Stimulated activated CD8-positive, alpha-beta memory T cell treated with anti-CD3 and anti-CD28 coated beads, Interleukin-2, amount 100 ng/mL, for 48 hours (primary cell): ENCODE measurements around the gene APOD.
"Not testable (repeated sequence)": the region's sequence is repeated elsewhere in the genome, so short reads cannot be mapped to it uniquely, and the experiment has no call there.

Experiments
- DNase-seq, 2 donors: peaks; one replicate each; pipeline ENCODE4 v3.0.0-alpha.2; 2020; ENCODE audit warnings: low read depth in 2 of 2

Gene APOD

DNA sequence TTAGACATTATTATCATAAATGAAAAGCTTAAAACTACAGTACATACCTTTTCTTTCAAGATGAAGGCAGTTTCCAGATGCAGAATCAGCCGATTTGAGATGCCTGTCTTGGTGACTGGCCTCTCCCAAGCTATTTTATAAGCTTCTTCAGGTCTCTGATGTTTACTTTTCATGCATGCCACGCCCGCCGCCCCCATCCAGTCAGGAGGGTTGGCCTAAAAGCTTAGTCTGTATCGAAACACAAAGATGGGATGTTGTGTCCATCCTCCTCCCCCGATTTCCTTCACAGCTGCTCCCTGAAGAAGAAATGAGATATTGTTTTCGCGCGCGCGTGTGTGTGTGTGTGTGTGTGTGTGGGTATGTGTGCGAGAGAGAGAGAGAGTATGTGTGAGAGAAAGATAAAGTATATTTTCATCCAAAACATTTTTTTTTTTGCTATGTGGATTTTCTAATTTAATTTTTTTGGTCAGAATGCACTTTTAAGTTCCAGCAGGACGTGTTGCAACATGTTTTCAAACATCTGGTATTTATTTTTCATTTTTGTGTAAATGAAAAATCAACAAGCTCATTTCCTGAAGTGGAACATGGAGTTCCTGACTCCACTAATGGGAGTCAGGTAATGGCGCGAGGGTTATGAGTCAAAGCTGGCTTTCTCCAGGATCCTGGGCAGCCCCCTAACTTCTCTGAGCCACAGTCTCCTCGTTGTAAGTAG is at the start of gene APOD:
Gene APOD, minus strand, starts transcription at position 110 of the 712 bp plus-strand sequence. CDS start 4,479 bp downstream, outside the sequence.
- DNase-seq: no peak

DNA sequence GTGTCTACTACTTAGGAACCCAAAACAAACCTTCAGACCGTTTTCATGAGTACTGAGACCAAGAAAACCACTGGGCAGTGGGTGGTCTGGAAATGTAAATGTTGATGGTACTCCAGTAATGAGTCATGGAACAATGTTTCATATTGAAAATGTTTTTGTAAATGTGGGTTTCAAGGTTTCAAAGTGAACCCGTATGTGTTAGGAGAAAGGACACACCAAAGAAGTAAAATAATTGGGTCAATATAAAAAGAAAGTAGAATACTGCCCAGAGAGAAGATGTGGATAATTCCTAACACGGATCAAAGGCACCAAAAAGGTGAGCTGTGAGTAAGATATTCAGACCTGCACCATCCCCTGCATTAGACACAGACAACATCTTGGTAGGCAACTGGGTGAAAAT is 49.6 kb upstream of the APOD start:
- not testable (repeated sequence) for DNase-seq

DNA sequence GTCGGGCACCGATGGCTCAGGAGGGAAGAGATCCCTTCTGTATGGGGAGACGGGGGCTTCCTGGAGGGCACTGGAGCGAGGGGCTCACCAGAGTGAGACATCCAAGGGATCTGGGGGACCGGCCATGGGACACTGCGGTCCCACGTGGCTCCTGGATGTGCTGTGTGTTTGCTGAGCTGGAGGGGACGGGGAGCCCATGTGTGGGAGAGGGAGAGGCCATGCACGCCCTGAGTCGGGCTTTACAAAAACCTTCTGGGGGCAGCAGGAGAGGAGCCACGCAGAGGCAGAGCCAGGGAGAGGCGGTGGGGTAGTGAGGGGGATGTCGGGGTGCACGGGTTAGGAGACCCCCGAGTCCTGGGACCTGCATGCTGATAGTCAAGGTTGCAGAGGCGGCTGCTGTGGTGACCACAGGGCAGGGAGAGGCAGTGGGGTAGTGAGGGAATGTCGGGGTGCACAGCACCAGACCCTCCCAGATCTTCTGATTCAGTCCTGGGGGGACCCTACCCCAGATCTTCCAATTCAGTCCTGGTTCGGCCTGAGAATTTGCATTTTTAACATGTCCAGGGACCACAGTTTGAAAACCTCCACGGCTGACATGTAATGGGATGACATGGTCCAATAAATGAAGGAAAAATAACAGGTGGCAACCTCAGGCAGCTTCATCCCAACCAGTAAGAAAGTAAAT is 48.9 kb upstream of the APOD start:
- not testable (repeated sequence) for DNase-seq

DNA sequence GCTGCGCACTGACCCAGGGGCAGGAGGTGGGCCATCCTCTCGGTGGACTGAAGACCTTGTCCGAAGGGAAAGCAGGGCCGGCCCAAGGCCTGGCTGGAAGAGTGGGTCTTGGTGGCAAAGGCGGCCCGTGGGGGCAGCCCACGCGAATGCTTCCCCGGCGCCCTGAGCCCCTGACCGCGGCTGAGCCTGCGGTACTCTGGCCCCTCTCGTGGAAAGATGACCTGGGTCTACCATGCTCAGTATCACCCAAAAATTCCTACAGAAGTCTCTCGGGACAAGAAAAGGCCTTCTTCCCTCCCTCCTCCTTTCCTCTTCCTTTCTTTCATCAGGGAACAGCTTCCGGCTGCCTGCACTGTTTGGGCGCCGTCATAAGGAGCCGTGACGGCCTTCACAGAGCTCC is 48.3 kb upstream of the APOD start:
- not testable (repeated sequence) for DNase-seq

DNA sequence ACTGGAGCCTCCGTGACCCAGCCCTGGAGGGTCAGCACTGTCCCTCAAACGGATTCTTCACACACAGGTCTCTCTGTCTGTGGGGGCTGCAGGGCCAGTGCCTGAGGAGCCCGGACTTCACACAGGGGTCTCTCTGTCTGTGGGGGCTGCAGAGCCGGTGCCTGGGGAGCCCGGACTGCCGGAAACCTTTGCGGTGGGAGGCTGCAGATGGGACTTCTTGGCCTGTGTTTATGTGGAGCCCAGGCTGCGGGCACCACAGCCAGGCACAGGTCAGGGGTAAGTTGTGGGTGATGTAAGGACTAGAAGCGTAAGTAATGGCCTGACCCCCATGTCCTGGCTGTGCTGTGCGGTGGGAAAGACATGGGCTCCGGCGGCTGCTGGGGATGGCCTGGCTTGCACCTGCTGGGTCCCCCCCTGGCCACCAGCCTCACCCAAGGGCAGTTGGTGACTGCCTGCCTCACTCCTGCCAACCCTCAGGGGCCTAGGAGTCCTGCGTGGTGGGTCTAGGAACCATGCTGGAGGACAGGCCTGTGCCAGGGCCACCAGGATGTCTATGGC is 47.3 kb upstream of the APOD start:
- DNase-seq: not testable (repeated sequence)

DNA sequence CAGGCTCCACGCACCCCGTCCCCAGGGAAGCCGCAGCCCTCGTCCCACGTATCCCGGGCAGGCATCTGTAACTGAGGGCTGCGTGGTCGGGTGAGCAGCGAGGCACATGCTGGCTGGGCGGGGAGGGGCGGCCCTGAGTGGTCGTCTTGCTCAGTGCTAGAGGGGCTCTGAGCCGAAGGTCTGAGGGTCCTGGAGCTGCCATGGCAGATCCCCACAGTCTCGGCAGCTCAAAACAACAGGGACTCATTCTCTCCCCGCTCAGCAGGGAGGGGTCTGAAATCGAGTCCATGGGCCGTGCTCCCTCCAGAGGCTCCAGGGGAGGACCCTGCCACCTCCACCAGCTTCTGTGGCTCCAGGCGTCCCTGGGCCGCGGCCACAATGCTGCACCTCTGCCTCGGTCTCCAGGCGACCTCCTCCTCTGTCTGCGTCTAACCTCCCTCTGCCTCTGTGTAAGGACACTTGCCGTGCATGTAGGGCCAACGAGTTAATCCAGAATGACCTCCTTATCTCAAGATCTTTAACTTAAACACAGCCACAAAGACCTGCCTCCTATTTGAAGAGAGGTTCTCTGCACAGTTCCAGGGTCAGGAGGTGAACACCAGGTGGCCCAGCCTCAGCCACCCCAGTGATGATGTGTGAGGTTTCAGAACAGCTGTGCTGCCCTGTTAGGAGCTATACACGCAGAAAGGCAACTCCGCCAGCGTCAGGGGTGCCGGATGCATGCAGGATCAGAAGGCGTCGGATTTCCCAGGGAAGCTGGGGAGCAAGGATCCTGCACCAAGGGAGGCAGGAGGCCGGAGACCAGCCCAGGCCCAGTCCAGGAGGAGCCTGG is 46.6 kb upstream of the APOD start:
- not testable (repeated sequence) for DNase-seq

DNA sequence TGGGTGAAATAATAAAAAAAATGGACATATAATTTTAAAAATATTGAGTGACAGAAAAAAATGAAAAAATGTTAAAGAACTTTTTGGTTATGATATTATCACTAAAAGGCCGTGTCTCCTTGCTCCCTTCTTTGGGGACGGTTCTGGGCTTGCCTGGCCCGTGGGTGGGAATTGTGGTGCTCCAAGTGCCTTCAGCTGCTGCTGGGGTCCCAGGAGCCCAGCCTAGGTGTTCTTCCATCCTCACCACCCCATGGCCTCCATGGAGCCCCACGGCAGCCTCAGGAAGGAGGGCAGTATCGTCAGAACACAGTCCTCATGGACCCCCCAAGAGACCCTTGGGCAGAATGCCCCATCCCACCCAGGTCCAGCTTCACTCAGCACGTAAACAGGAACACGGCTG is 45.9 kb upstream of the APOD start:
- not testable (repeated sequence) for DNase-seq

DNA sequence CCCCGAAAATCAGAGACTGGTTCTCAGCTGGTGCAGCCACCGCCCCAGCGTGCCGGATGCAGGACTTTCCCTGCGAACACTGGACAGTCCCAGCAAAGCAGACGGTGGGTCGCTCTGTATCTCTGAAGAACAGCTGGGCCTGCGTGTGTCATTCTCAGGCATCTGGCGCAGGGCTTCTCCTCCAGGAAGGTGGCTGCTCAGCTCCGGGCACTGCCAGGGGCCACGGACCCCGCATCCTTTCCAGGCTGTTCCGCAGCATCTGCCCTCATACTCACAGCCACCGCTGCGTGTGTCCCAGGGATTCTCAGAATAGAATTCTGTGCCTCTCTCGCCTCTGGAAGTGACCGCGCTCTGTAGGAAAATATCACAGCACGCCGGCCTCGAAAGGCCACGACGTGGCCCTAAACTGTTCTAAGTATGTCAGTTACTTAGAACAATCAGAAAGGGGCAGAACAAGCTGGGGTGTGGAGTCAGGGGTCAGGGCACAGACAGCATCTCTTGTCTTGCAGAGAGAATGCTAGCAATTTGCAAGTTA is 44.7 kb upstream of the APOD start:
- not testable (repeated sequence) for DNase-seq

DNA sequence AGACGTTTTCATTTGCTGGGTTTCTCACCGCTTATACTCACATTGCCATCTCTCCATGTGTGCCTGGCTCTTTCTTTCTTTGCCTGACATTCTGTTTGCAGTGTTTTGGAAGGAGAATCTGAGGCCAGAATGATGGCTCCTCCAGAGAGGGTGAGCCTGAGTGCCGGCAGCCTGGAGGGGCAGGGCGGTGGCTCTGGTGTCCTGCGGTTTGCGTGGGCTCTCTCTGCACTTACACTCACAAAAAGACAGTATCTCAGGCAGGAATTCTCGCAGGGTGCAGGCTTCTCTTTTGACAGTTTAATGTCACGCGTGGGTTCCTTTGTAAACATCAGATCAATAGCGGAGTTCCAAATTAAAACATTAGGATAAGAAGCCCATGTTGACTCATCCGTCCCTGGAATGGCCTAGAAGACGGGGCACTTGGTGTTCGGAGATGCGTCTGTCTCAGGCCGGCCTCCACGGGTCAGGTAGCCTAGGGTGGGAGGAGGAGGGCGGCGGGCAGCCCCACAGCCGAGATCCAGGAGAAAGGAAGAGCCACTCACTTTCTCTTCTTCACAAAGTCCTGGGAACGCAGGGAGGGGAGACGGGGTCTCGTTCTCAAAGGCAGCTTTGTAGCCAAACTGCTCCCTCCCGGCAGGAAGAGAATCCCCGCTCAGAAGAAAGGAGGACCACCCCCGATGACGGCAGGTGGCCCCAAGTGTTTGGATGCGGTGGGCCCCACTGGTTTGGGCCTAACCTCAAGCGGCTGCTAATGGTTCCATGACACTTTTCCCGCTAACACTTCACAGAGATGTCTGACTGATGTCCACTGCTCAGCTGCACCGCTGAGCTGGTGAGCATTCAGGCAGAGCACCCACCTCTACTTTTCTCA is 44.0 kb upstream of the APOD start:
- not testable (repeated sequence) for DNase-seq

DNA sequence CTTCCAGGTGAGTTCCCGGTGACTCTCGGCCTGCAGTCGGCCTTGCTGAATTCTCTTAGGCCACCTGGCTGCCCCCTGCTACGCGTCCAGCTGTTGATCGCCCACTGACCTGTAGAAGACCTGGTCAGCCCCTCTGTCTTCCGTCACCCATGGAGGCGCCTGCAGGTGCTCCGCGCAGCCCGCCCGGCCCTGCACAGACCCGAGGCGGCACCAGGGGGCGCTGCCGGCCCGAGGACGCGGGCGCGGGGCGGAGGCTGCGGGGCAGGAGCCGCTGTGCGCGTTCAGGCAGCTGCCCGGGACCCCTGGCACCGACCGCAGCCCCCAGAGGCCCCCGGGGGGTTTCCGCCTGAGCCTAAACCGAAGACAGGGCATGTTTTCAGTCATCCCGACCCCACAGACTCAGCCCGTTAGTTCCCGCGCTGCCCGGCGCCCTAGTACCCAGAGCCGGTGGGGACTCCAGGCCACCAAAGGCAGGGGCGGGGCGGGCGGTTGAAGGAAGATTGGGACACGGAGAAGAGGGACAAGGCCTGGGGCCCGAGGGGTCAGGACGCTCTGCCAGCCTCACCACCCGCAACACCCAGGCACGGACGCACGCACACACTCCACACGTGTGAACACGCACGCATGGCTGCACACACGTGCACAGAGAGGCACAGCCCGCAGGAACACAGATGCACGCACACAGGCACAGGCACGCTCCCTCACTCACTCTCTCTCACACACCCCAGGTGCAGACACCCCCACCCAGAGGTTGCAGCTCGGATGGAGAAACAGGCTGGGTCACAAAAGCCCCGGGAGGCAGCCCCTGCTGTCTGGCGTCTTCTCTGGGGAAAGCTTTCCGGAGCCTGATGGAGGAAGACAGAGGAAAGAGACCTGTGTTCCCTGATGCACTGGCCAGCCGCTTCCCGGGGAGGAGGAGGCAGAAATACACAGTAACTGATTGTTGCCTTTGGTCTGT is 41.1 kb upstream of the APOD start:
- DNase-seq: not testable (repeated sequence)

DNA sequence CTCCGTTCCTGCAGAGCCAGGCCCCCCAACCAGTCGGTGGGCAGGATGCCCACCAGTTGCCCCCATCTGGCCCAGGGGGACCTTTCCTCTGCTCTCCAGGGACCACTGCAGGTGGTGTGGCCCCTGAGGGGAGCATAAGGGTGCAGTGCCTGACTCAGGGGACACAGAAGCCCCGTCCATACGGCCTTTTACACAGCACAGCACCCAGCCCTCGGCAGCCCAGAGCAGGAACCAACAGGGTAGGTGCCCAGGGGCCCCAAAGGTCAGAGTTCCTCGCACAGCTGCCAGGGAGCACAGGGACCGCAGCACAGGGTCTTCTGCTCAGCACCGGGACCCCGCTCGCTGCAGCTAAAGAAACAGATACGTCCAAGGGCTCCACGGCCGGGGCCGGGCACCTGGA is 40.4 kb upstream of the APOD start:
- DNase-seq: not testable (repeated sequence)

DNA sequence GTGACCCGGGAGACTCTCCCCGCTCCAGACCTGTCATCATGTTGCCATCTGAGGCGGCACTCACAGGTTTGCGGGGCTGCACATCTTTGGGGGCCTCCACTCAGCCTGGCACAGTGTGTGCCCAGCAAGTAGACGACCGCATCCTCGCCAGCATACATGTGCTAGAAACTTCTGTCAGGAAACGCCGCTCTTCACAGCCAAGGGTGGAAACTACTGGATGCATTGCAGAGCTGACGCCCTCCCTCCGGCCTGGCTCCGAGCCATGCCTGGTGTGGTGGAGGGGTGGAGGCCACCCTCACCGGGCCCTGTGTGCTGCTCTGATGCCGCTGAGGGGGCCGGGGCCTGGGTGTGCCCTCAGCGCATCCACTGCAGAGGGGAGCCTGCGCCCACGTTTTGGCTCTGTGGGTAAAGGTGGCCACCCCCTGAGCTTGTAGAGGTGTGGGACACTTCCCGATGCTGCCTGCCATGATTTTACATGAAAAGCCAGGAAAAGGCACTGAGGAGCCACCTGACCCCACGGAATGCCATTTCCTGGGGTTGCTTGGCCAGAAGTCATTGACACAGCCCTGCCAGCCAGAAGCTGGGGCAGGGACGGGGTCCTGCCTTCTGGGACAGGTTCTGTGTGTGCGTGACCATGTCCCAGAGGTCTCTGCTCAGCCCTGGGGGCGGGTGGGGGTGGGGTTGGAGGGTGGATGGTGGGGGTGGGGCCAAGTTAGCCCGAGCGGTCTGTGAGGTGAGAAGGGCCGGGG is 39.7 kb upstream of the APOD start:
- DNase-seq: not testable (repeated sequence)

DNA sequence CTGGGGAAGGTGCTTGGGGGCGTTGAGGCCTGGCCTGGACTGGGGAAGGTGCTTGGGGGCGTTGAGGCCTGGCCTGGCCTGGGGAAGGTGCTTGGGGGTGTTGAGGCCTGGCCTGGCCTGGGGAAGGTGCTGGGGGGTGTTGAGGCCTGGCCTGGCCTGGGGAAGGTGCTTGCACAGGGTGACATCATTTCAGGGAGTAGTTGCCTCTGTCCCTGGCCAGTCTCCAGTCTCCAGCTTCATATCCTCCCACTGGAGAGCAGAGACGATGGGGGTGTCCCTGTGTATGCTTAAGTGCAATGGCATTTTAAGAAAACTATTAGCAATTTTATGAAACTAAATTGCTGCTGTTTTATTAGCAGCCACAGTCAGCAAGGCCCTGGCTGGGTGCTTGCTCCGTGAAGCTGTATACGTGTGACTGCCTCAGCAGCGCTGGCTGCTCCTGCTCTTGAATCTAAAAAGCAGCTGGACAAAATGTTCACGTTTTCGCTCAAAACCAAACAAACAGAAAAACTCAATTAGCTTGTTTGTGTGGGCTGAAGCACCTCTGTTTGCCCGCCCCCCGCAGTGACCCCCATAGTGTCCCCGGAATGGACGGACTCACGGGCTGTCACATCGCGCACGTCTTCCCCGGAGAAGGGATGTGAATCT is 38.9 kb upstream of the APOD start:
- not testable (repeated sequence) for DNase-seq

DNA sequence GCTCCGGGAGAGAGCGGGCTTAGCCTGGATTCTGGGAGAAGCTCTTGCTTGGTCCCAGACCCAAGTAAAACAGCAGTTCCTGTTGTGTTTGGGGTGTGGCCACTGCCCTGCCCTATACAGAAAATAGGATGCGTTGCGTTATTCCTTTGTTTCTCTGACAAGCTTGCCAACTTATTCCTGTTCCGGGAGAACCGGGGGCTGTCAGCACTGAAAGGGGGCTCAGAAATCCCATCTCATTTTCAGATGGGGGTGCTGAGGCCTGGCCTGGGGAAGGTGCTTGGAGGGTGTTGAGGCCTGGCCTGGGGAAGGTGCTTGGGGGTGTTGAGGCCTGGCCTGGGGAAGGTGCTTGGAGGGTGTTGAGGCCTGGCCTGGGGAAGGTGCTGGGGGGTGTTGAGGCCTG is 38.3 kb upstream of the APOD start:
- DNase-seq: not testable (repeated sequence)

DNA sequence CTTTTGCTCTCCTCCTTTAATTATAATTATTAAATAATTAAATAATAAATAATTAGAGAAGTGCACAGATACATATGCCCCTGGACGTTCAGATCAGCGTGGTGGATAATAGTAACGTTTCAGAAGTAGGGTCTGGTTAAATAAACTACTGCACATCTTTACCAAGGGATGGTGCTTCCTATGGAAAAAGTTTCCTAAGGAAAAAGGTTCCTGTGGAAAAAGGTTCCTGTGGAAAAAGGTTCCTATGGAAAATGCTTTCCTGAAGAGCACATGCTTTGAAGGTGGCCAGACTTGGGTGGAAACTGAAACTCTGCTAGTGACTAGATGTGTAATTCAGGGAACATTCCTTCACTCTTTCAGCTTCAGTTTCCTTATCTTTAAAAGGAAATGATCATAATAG is 37.4 kb upstream of the APOD start:
- not testable (repeated sequence) for DNase-seq

DNA sequence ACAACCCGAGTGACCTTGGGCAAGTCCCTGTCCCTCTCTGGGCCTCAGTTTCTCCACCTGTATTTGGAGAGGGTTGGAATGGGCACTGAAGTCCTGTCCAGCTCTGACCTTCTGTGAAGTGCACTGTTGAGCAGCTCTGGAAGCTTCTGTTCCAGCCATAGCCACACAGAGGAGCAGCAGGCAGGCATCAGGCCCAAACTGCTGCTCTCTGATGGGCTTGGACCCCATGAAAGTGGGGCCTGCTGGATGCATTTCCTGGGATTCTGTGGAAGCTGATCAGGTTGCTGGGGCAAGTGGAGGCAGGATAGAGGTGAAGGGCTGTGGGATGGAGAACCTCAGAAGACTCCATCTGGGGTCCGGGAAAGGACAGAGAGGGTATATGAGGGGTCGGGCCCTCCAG is 36.7 kb upstream of the APOD start:
- not testable (repeated sequence) for DNase-seq

DNA sequence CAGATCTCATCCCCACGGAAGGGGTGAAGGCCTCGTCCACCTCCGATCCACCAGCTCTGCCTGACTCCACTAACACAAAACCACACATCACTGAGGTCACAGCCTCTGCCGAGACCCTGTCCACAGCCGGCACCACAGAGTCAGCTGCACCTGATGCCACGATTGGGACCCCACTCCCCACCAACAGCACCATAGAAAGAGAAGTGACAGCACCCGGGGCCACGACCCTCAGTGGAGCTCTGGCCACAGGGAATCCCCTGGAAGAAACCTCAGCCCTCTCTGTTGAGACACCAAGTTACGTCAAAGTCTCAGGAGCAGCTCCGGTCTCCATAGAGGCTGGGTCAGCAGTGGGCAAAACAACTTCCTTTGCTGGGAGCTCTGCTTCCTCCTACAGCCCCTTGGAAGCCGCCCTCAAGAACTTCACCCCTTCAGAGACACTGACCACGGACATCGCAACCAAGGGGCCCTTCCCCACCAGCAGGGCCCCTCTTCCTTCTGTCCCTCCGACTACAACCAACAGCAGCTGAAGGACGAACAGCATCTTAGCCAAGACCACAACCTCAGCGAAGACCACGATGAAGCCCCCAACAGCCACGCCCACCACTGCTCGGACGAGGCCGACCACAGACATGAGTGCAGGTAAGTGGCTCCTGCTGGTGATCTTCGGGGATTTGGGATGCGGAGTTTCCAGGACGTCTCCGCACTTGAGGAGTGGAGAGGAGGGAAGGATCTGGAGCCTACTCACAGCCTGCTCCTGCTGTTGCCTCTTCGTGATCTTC is 36.0 kb upstream of the APOD start:
- not testable (repeated sequence) for DNase-seq
